Stimulated activated naive CD4-positive, alpha-beta T cell treated with Interleukin-2 at 50 U/mL for 16 hours (primary cell): ENCODE results near the gene GSTK1.

Experiments
- DNase-seq: peaks from one replicate; lab custom pipeline; 2025; lab: John Stamatoyannopoulos, UW

Gene GSTK1

DNA sequence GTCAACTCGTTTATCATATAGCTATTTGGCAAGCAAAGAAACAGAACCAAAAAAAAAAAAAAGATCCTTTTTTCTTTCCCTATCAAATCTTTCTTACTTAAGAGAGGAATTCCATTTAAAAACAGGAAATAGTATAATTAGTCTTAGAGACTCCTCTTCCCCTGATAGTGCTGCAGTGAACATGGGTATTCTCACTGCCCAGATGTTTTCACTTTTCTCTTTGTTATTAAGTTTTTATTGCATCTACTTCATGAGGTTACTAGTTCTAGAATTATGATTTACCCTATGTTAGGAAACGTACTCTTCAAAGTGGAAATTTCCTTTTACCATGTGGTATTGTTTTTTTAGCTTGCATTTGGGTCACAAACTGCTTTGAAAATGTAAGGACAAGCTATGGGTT is 33.4 kb downstream of the GSTK1 start:
- no peak for DNase-seq

DNA sequence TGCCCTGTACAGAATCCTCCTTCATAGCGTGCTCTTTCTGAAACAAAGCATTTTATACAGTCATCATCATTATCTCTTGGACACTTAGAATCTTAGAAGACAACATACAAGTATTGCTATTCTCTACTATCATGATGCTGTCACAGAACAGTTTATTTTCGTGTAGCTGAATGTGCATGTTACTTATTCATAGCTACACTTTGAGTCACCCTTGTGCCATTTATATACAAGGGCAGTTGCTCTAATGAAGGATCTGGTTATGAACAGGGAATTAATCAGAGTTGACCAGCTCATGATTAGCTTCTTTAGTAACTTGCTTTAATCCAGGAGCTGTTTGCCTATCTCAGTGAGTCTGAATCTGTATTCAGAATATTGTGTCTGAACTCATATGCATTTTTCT is 36.1 kb downstream of the GSTK1 start:
- no peak for DNase-seq

DNA sequence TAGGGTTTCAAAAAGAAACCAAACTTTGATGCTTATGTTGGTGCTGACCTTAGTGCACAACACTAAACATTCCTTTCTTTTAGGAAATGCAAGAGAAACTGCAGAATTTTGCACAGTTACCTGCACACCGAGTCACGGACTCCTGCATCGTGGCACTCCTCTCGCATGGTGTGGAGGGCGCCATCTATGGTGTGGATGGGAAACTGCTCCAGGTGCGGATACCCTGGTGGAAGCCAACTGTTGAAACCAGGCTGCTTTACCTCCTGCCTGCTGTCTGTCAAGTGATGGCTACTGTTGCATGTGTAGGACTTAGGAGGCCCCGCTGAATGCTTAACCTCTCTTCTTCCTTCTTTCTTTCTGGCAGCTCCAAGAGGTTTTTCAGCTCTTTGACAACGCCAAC is 36.6 kb downstream of the GSTK1 start:
- DNase-seq, result peak; percentile 33

DNA sequence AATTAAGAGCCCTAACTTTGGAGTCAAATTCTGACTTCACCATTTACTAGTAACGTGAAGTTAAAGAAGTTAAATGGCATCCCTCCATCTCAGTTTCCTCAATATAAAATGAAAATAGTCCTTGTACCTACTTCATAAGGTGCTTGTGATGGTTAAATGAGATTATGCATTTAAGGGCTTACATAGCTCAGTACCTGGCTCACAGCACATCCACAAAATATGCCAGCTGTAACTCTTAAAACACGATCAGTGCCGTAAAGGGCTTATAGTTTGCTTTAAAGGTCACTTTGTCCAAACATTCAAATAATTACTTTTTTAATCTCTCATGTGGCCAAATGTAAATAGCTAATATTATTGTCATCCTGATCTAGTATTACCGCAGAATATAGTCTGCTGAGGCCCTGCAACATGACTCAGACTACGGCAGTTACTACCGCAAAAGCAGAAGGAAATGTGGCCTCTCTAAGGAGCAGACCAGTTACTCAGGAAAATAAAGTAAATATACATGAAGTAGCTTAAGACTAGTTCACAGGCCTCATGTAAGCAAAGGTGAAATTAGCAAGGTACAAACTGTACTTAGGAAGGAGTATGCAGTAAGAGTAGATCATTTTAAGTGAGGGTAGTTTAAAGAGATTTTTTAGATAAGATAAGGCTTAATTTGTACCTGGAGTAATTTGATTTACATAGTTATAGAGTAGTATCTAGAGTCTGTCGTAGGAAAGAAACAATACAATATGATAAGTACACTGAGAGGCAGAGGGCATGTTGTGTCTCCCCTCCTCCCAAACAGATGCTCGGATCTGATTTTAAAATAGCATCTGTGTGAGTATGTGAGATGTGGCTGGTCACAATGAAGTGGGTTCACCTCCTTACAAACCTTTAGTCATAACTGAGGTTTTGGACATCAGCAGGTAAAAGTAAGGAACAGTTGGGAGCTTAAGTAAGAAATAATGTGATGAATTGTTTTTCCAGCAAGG is 38.0 kb downstream of the GSTK1 start:
- DNase-seq, result no peak

DNA sequence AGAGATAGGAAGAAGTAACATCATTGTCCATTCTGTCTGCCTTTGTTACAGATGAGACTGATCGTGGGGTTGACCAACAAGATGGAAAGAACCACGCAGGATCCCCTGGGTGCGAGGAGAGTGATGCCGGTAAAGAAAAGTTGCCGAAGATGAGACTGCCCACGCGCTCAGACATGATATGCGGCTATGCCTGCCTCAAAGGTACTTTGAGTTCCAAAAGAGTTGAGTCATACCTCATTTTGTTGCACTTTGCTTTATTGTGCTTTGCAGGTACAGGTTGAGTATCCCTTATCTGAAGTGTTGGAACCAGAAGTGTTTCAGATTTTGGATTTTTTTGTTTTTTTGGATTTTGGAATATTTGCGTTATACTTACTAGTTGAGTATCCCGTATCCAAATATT is 40.5 kb downstream of the GSTK1 start:
- DNase-seq, result no peak

DNA sequence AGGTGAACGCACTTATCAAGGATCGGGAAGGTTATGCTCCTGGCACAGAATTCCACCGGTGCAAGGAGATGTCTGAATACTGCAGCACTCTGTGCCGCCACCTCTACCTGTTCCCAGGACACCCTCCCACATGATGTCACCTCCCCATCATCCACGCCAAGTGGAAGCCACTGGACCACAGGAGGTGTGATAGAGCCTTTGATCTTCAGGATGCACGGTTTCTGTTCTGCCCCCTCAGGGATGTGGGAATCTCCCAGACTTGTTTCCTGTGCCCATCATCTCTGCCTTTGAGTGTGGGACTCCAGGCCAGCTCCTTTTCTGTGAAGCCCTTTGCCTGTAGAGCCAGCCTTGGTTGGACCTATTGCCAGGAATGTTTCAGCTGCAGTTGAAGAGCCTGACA is 41.7 kb downstream of the GSTK1 start:
- no peak for DNase-seq

DNA sequence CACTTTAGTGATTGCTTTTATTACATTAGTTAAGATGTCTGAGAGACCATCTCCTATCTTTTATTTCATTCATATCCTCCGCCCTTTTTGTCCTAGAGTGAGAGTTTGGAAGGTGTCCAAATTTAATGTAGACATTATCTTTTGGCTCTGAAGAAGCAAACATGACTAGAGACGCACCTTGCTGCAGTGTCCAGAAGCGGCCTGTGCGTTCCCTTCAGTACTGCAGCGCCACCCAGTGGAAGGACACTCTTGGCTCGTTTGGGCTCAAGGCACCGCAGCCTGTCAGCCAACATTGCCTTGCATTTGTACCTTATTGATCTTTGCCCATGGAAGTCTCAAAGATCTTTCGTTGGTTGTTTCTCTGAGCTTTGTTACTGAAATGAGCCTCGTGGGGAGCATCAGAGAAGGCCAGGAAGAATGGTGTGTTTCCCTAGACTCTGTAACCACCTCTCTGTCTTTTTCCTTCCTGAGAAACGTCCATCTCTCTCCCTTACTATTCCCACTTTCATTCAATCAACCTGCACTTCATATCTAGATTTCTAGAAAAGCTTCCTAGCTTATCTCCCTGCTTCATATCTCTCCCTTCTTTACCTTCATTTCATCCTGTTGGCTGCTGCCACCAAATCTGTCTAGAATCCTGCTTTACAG is 42.3 kb downstream of the GSTK1 start:
- DNase-seq, result peak; percentile 58

DNA sequence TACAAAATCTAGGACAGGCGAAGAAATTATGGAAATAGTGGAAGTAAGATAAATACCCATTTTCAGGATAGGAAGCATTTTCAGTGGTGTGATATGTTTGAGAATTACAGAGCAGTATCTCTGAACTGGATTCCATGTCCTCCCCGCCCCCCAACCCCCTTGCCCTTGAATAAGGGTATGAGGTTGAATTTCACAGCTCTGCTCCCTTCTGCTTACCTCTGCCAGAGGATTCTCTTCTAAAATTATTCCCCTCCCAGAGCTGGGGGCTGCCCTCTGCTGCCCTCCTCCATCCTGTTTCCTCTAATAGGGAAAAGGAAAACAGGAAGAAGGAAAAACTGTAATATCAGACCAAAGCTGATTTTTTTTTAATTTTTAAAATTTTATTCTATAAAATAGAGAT is 45.4 kb downstream of the GSTK1 start:
- DNase-seq, result no peak

DNA sequence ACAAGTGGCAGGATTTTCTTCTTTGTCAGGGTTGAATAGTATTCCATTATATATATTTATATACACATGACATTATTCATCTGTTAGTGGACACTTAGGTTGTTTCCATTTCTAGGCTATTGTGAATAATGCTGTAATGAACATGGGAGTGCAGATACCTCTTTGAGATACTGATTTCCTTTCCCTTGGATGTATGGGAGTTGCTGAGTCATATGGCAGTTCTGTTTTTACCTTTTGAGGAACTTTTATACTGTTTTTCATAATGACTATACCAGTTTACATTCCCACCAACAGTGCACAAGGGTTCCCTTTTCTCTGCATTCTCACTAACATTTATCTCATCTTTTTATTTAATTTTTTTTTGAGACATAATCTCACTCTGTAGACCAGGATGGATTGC is 50.9 kb downstream of the GSTK1 start:
- no peak for DNase-seq

DNA sequence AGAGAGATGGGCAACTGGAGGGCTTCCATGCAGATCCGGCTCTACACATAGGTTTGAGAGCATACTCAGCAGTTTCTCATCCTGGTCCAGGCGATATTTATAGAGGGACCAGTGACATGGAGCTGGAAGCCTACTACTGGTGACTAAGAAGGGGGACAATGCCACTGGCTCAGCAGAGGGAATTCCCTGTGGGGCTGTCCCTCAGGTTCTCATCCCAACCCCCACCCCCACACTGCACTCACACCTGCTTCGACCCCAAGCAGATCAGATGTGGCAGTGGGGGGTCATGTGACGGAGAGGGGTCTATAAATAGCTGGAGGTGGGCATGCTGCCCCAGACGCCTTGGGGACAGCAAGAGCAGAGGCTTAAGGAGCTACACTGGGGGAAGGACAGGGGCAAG is 52.5 kb downstream of the GSTK1 start, which contains the start of gene CLCN1:
Gene CLCN1 (plus strand): TSS at position 336 of the 400 bp plus-strand sequence. CDS start 102 bp downstream, outside the sequence.
- DNase-seq, result no peak

DNA sequence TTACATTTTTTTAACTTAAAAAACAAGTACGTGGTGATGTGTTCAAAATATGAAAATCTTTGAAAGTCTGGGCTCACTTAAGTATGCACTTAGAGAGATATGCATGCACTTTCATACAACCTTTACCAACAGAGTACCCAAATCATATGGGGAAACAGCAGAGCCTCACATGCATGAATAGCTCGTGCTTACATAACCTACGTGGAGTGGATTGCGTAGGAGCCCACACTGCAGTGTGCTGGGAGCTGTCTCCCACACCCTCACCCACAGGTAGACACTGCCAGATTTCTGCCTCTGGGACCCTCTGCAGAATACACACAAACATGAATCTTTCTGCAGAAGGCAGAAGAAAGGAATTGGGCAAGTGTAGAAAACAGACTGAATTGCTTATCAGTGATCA is 53.3 kb downstream of the GSTK1 start:
- no peak for DNase-seq

DNA sequence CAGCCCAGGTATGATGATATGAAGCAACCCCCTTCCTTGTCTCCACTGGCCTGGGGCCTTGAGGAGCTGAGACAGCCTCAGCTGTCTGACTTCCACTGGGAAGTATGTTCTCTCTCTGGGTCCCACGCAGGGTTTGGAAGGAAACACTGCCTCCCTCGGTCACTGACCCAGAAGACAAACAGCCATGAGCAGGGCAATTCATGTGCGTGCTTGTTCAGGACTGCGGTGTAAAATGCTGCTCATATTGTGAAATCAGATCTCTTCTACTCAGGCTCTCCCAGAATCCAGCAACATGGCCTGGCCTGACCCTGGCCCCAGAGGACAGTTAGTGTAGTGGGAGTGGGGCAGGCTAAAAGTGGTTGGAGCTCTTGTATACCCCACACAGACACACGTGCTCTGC is 55.4 kb downstream of the GSTK1 start:
- no peak for DNase-seq
